ENCODE data around the gene ARFRP1.

DNA sequence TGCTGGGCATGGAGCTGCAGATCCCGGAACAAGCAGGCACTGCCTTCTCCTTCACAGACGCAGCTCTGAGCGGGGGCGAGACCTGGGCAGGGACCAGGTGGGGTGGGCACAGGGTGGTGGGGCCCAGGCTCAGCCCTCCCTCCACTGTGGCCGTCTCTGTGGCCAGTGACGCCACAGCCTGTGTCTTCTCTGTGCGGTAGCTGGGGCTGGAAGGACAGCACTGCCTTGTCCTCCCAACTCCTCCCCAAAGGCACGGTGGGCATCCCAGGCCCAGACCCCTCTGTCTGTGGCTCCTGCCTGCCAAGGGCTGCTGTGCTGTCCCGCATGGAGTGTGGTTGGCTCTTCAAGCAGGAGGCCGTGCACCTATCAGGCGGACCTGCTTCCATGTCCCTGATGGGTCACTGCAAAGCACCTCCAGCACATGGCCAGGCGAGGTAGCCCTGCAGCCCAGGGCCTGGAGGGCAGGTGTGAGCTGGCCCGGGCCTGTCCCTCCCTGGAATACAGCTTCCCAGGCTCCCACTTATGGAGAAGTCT, 26.1 kb downstream of the ARFRP1 start:
- TF ChIP-seq, protein P1, sequence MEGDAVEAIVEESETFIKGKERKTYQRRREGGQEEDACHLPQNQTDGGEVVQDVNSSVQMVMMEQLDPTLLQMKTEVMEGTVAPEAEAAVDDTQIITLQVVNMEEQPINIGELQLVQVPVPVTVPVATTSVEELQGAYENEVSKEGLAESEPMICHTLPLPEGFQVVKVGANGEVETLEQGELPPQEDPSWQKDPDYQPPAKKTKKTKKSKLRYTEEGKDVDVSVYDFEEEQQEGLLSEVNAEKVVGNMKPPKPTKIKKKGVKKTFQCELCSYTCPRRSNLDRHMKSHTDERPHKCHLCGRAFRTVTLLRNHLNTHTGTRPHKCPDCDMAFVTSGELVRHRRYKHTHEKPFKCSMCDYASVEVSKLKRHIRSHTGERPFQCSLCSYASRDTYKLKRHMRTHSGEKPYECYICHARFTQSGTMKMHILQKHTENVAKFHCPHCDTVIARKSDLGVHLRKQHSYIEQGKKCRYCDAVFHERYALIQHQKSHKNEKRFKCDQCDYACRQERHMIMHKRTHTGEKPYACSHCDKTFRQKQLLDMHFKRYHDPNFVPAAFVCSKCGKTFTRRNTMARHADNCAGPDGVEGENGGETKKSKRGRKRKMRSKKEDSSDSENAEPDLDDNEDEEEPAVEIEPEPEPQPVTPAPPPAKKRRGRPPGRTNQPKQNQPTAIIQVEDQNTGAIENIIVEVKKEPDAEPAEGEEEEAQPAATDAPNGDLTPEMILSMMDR (IDR thresholded peaks at IDR 0.05), result no peak
- TF ChIP-seq POLR2A (IDR thresholded peaks at IDR 0.05), result no peak

Measured in stomach (tissue), 4 donors.